ENCODE measurements around the gene PRSS16.

DNA sequence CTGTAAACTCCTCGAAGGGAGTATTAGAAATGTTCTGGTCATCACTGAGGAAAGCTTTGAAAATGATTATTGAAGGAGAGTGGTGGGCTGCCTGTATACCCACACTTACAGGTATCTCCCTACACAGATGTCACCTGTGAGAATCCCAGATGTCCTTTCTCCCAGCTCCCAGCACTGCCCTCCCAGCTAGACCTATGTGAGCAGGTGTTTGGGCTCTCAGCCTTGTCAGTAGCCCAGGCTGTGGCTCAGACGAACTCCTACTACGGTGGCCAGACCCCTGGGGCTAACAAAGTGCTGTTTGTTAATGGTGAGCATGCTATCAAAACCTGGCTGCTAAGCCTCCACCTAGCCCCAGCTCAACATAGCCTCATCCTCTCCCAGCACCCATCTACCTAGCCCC lies 7.1 kb downstream of the PRSS16 start:
- TF ChIP-seq, protein P1, sequence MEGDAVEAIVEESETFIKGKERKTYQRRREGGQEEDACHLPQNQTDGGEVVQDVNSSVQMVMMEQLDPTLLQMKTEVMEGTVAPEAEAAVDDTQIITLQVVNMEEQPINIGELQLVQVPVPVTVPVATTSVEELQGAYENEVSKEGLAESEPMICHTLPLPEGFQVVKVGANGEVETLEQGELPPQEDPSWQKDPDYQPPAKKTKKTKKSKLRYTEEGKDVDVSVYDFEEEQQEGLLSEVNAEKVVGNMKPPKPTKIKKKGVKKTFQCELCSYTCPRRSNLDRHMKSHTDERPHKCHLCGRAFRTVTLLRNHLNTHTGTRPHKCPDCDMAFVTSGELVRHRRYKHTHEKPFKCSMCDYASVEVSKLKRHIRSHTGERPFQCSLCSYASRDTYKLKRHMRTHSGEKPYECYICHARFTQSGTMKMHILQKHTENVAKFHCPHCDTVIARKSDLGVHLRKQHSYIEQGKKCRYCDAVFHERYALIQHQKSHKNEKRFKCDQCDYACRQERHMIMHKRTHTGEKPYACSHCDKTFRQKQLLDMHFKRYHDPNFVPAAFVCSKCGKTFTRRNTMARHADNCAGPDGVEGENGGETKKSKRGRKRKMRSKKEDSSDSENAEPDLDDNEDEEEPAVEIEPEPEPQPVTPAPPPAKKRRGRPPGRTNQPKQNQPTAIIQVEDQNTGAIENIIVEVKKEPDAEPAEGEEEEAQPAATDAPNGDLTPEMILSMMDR (conservative IDR thresholded peaks at IDR 0.05): no peak
- TF ChIP-seq EZH2 (IDR thresholded peaks at IDR 0.05; ENCODE audit: low read depth): no peak
